ENCODE measurements around the gene ZNF664. TPM values are rescaled to one million over a fixed set of nuclear protein-coding genes. Genes with fewer than 3 reads are reported as not detected.
A peak's percentile ranks its signal among the peaks of the same experiment; 100 is the strongest.

Gene ZNF664
- total and polyA plus RNA-seq, 2 of the 13 experiments (the other 11 are each of a cell fraction or from before 2014, with no cell fraction given), result 43.9 to 56.5 TPM

GRCh38 chr12:123971770-123972456 lies 1.1 kb upstream of the ZNF664 start (continued):
- TF ChIP-seq ISL2 (CRISPR knock-in tag; IDR thresholded peaks at IDR 0.05) (0 out of 2 replicates have a peak, but pooled peaks have one; percentile 20), CREM (IDR thresholded peaks at IDR 0.05) (no peak), CREM (CRISPR knock-in tag; IDR thresholded peaks at IDR 0.05) (no peak), ASH2L (IDR thresholded peaks at IDR 0.05; ENCODE audit: insufficient read length, low read depth, low read length) (peak; percentile 66), TBX2 (CRISPR knock-in tag; IDR thresholded peaks at IDR 0.05; ENCODE audit: borderline replicate concordance) (no peak), ATM (IDR thresholded peaks at IDR 0.05; ENCODE audit: borderline replicate concordance) (no peak), YEATS4 (CRISPR knock-in tag; IDR thresholded peaks at IDR 0.05; ENCODE audit: borderline replicate concordance) (0 out of 2 replicates have a peak, but pooled peaks have one; percentile 20), PCBP1 (IDR thresholded peaks at IDR 0.05; ENCODE audit: borderline replicate concordance, low read depth, low read length) (no peak), GATAD1 (CRISPR knock-in tag; IDR thresholded peaks at IDR 0.05) (no peak), LRRFIP1 (CRISPR knock-in tag; conservative IDR thresholded peaks at IDR 0.05) (no peak), SOX5 (CRISPR knock-in tag; IDR thresholded peaks at IDR 0.05; ENCODE audit: borderline replicate concordance) (no peak), RBM22 (optimal IDR thresholded peaks at IDR 0.05; ENCODE audit: low read length) (no peak)
- TF ChIP-seq, protein P1, sequence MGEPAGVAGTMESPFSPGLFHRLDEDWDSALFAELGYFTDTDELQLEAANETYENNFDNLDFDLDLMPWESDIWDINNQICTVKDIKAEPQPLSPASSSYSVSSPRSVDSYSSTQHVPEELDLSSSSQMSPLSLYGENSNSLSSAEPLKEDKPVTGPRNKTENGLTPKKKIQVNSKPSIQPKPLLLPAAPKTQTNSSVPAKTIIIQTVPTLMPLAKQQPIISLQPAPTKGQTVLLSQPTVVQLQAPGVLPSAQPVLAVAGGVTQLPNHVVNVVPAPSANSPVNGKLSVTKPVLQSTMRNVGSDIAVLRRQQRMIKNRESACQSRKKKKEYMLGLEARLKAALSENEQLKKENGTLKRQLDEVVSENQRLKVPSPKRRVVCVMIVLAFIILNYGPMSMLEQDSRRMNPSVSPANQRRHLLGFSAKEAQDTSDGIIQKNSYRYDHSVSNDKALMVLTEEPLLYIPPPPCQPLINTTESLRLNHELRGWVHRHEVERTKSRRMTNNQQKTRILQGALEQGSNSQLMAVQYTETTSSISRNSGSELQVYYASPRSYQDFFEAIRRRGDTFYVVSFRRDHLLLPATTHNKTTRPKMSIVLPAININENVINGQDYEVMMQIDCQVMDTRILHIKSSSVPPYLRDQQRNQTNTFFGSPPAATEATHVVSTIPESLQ (CRISPR knock-in tag; conservative IDR thresholded peaks at IDR 0.05), result no peak
- TF ChIP-seq, protein P2, sequence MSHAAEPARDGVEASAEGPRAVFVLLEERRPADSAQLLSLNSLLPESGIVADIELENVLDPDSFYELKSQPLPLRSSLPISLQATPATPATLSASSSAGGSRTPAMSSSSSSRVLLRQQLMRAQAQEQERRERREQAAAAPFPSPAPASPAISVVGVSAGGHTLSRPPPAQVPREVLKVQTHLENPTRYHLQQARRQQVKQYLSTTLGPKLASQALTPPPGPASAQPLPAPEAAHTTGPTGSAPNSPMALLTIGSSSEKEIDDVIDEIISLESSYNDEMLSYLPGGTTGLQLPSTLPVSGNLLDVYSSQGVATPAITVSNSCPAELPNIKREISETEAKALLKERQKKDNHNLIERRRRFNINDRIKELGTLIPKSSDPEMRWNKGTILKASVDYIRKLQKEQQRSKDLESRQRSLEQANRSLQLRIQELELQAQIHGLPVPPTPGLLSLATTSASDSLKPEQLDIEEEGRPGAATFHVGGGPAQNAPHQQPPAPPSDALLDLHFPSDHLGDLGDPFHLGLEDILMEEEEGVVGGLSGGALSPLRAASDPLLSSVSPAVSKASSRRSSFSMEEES (CRISPR knock-in tag; IDR thresholded peaks at IDR 0.05), result no peak
